Activated T-helper 1 cell treated with anti-CD3 and anti-CD28 coated beads, Interleukin-2, amount 50 U/mL, for 16 hours (primary cell): ENCODE results near the gene ATRNL1.

Source experiments
- DNase-seq, 2 donors: peaks; one replicate each; pipeline ENCODE4 v3.0.0-alpha.2; 2020; ENCODE audit warnings: low read depth in 1 of 2, low spot score in 1 of 2

Gene ATRNL1

DNA sequence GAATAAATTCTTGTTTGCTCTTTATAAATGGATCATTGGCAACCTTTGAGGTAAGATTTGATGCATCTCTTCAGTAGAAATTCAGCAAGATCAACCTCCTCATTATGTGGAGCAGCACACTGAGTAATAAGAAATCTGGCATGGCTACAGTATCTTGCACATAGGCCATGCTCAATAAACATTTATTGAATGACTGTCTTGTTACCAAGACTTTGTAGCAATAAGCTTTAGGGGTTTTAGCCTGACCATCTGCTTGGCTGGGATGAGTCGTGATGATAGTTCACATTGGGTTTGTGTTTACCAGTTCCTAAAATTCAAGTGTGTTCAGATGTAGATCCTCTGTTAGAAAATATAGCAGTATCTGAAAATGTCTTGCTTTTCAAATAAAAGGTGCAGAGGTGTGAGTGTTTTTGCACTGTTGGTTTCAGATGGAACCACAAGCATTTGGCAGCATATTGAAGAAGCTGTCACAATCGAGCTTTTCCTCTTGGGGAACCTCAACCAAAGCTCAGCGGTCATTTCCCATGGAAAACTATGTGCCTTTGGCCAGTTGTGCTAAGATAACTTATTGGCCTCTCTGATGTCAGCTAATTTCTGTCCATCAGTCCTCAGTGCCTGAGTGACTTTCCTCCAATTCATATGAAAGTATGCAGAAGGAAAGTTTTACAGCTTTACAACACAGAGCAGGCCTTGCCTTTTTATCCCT lies 737.3 kb downstream of the ATRNL1 start:
- DNase-seq = no peak

DNA sequence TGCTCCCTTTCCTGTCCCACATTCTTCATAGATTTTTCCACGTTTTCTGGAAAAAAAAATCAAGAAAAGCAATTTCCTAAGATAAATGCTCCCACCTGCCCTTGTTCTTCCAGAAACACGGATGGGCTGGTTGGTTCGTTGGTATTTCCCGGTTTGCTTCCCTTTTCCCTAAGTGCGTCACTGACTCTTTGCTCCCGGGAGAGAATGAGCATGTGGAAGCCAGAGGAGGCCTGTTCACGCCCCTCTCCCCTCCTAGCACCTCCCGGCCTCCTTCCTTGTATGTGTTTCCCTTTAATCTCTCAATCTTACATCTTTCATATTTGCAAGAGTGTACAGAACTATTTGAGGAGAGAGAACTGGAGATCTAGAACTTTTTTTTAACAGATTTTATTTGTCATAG lies 737.9 kb downstream of the ATRNL1 start:
- DNase-seq = no peak

DNA sequence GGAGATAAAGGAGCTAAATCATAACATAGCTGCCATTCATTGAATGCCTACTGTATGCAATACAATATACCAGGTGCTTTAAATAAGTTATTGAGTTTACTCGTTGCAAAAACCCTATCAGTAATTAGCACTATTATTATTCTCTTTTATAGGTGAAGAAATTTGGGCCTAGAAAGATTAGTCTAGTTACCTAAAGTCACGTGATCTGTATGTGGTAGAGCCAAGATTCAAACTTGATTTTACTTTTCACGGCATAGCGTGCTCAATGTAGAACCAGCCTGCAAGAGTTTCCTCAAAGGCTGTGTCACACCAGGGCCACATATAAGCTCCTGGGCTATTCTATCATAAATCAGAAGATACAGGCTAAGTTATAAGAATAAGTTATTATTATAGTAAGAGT lies 740.0 kb downstream of the ATRNL1 start:
- no peak for DNase-seq

DNA sequence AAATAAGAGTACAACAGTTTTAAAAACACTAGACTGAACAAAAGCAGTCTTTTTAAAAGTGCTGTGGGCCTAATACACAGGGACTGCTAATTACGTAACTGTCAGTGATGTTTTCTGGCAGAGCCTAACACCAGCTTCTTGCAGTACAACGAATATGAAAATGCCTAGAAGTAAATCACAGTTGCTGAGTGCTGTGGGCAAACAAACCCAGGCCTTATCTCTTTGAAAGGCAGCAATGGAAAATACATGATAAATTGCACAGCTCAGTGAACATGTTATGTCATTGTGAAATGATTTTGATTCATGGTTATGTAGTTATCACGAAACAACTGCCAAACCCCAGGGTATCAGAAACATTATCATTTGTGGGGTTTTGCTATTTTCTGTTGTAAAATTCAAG lies 751.4 kb downstream of the ATRNL1 start:
- DNase-seq = no peak

DNA sequence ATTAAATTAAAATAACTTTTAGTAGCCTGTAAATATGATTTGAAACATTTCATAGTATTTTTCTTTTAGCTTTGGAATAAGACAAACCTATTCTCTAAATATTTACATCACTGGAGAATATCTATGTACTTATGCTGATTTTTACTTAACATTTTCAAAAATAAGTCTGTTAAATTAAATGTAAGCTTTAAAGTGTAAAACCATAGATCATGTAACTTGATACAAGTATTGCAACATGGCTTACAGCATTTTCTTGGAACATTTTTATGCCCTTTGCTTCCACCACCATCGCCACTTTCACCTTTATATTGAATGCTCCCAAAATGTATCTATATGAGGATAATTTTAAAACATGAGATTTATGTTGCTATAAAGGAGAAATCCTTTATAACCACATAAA lies 752.8 kb downstream of the ATRNL1 start:
- DNase-seq = no peak

DNA sequence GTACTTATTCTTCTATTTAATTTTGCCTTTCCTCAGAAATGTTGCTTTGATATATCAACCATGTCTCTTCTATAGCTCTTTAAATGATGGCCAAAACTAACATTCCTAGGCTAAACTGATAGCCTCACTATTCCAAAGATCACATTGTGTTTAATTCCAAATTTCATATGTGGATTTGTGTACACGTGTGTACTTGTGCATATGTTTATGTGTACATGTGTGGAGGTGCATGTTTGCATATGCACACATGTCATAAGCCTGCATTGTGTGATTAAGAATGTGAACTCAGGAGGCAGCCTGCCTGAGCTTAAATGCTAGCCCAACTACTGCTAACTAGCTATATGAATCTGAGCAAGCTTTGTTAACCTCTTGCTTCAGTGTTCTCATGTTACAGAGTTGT lies 753.4 kb downstream of the ATRNL1 start:
- no peak for DNase-seq

DNA sequence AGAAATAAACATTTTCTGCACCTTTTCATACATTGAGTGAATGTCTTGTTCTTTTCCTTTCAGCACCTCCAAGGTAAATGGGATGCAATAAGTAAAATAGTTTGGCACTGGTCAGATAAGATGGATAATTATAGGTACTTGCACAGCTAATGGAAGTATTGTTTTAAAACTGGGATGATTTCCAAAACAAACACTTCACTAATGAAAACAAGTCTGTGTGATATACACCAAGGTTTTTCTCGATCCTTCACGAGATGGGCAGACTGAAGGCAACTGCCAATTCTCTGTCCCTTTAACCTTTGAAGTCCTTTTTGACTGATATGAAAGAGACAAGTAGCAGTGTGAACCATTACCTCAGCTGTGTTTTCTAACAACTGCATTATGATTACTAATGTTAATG lies 756.0 kb downstream of the ATRNL1 start:
- no peak for DNase-seq

DNA sequence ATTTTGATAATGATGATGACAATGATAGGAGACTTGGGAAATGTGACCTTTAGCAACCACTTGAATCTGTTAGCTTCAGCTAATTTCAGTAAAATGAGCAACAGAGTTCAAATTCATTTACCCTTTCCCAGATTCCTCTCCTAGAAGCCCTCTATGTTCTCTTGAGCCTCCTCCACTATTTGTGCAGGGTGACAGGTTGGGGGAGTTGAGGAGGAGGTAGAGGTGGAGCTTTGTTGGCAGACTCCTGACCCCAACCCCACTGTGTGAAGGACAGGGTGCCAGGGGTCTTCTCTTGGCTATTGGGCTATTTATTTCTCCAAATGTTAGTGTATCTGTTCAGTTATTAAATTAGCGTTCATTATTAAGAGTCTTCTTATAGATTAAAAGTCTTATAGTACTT lies 757.5 kb downstream of the ATRNL1 start:
- no peak for DNase-seq

DNA sequence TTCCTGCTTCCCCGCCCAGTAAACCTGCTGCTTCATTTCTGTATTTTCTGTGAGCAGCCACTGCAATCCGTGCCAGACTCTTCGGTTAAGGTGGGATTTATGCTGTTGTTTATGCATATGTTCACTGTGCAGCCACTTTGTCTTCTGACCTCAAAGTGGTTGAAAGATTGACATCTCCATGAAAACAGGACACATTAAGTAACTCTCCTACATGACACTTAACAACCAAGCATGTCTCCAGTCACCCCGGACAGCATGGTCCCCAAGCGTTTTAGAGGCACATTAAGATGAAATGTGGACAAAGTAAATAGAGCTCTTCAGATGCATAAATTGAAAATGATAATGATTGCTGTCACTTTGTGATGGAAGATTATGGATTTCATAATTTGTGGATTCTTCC lies 758.5 kb downstream of the ATRNL1 start:
- no peak for DNase-seq

DNA sequence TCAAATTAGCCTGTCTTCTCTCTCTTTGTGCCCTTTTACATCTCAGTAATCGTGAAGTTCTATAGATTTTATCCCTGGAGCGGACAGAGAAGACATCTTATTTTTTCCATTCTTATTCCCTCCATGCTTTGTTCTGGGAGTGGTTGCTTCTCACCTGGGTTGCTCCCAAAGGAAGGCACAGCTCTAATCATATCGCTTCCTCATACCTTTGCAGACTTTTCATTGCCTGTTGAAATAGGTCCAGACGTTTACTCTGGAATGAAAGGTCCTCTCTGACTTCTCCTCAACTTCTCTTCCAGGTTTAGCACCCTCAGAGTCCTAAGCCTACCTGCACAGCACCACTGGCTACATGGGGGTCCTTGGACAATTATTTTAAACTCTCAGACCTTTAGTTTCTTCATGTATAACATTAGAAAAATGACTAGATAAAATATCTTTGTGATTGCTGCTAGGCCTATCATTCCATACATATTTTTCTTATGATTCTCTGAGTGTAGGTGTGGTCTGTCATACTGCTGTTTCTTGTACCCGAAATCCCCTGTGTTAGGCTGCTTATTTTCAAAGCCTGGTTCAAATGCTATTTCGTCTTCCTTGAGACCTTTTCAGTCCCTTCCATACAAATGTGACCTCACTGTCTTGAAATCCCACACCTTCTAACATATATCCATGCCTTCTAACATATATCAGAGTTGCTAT lies 761.7 kb downstream of the ATRNL1 start:
- DNase-seq = no peak

DNA sequence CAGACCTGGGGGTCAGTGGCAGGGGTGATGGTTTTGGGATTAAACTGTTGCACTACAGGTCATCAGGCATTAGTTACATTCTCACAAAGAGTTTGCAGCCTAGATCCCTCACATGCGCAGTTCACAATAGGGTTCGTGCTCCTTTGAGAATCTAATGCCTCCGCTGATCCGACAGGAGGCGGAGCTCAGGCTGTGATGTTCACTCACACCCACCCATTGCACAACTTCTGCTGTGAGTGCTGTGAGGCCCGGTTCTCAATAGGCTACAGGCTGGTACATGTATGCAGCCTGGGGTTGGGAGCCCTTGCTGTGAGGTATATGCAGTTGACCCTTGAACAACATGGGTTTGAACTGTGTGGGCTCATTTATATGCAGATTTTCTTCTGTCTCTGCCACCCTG lies 763.4 kb downstream of the ATRNL1 start:
- DNase-seq = no peak

DNA sequence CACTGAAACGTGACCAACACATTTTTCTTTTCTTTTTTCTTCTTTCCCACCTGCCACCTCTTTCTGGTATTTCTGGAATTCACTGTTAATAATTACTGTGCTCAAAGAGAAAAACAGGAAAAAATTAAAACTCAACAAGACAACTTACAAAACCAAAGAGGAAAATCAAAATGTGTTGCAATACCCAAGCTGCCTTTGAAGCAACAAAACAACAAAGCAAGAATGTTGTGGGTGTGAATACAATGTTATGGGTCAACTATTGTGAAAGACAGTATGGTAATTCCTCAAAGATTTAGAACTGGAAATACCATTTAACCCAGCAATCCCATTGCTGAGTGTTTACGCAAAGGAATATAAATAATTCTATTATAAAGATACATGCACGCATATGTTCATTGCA lies 764.7 kb downstream of the ATRNL1 start:
- DNase-seq = no peak

DNA sequence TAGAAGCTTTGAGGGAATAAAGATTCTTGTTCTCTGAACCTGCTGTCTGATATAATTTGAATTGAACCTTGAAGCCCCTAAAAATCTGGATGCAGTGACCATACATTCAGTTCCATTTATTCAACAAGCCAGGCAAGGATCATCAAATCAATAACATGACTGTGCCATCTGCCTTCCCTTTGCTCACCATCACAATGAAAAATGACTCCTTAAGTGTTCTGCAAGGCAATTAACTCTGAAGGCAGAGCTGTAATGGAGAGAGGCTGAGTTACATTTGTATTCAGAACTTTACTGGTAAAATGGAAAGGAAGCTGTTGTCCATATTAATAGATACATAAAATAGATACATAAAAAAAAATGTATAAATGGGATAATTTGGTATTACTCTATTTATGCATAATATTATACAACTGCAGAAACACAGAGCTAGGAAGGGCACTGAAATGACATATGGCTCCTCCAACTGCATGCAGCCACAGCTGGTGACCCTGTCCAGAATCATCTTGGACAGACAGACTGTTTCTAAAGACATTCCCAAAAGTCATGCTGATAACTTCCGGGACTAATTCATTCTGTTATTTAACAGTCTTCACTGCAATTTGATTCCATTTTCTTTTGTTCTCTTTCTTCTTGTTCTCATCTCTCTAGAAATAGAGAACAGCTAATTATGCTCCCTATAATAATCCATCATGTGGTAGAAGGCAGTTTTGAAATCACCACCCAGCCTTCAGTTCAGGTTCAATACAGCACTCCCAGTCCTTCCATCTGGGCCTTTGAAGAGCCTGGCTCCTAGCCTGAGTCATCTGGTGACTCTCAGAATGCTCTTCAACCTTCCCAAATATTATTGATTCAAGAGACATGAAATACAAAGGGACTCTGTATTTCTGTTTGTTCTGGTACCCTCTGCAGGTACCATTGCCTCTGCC lies 767.3 kb downstream of the ATRNL1 start:
- DNase-seq = no peak

DNA sequence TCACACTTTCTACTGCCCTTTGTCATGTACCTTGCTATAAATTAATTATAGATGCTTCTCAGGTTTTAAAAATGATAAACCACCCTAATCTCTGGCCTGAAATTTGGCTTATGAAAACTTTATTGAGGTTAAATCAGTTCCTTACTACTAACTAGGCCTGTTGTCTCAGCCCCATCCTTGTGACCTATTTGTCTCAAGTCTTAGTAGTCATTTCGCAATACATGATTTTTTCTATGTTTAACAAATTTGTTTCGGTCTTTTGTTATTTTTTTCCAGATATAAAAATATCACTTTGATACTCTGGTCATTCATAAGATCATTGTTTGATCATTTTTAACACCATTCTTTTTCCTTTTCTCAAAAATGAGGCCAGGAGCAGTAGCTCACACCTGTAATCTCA lies 768.3 kb downstream of the ATRNL1 start:
- no peak for DNase-seq

DNA sequence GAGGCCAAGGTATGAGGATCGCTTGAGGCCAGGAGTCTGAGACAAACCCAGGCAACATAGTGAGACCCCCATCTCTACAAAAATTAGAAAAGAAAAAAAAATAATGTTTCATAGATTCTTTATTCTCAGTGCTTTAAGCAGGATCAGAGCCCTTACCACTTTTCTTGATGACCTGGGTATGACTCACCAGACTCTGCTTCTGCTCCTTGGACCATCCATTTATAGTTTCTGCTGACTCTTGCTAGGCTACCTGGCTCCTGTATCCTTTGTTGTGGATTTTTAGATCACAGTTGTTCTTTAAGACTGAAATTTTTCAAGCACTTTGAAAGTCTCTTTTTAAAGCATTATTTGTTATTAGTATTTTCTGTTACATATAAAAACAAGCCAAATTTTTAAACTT lies 768.7 kb downstream of the ATRNL1 start:
- DNase-seq = no peak

DNA sequence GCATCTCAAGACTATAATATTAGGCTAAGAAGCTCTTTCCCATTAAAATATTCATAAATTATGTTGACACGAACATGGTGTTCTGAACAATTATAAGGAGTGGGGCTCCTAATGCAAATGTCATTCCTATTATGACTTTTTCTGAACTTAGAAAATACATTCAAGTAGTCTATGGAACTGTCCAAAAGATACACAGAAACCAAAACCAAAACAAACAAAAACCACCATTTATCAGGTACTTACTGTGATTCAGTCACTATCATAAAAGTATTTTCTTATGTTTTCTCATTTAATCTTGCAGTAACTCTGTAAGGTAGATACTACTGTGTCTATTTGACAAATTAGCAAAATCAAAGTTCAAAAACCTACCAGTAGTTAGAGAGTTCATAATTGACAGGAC lies 773.0 kb downstream of the ATRNL1 start:
- no peak for DNase-seq

DNA sequence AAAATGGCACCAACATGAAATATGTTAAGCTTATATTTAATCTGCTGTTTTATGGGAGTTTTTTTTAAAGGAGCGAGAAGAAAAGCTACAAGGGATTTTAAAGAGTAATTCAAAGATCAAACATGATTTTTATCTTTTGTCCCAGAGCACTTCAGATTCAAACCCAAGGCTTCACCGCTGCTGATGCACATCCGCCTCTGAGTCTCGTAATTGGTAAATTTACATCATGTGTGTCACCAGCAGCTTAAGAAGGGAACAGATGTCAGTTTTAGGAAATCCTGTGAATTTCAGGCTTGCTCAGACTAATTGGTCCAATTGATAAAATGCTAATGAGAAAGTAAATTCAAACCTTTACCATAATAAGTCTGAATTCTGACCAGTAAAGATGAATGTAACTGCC lies 773.5 kb downstream of the ATRNL1 start:
- DNase-seq = no peak

DNA sequence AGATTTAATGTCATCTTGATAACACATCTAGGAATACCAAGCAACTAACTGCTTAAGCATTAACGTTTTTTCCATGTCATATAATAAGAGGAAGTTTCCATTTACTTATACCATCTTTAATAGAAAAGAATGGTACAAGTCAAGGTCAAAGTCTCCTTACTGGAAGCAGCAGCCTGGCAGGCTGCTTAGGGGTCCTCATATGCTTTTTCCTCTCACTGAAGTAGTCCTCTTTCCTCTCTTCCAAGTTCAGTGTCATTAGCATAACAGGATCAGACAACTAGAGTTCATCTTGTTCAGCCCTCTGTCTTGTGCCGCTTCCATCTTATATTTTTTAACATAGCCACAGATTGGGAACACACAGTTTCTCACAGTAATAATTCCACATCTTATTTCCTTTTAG lies 774.1 kb downstream of the ATRNL1 start:
- DNase-seq = no peak

DNA sequence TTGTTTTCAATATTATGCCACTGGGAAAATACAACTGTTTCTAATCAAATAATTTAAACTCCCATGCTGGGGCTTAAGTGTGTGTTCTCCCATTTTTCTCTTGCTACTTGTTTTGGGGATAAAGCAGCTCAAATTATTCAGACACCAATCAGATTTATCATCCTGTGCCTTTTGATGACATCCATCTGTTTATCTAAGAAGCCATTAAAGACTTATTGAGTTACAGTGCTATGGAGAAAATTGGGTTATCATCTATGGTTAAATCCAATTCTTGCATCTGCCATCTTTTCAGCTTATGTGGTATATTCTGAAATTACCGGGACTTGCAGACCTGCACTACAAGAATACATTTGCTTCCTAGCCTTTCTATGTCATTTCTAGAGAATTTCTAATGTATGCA lies 778.7 kb downstream of the ATRNL1 start:
- no peak for DNase-seq

DNA sequence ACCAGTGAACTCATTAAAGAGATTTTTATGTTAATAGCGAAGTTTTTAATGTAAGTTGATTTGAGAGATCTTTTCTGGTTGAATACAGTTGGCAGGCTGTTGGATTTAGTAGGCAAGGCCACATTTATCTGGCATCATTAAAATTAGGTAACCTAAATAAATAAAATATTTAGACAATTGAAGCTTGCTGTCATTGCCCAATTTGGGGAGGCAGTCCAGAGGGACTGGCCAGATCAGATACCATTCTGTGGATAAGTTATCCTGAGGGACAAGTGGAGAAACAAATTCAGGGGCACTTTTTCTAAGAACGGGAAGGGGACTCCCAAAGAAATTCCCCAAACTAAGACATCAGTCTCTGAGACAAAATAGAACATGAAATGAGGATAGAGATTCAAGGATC lies 782.0 kb downstream of the ATRNL1 start:
- DNase-seq = no peak

DNA sequence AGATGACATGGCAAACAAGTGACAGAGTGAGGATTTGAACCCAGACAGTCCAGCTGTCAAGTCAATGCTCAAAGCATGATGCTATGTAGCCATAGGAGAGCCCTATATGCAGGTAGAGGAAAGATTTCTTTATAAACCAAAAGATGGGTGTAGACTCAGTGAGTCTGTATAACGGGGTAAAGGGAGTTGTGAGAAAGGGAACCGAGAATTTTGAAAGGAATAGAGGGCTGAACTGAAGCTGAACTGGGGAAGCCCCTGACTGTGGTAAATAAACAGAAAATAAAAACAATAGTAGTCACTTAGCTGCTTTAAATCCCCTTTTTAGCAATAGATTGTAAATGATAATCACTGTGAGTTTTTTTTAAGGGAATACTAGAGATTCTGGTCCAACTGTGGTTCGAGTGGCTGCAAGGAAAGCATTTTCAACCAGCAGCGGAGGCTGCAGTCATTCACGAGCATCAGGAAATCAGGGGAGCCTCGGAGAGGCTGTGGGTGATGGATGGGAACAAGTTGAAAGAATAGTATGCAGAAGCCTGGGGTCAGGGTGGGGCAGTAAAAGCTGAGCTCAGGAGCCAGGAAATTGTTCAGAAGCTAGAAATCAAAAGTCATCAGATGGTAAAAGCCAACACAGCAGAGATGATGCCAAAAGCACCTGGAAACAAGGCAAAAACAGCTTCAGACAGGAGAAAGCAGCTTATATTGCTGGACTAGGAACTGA lies 786.4 kb downstream of the ATRNL1 start:
- DNase-seq = no peak
